SK-N-SH treated with all-trans-retinoic acid at 6 μM for 48 hours (cell line): Measurements from ENCODE around the gene WDR7.
A peak's percentile ranks its signal among the peaks of the same experiment; 100 is the strongest.

Source experiments
- ATAC-seq: fragments of 200-7000 bp; cut with Tn5 transposase; 3 replicates; pipeline ENCODE4 v1.9.1; 2020; ENCODE audit warnings: mild to moderate bottlenecking, moderate library complexity
- CREB5 ChIP-seq: fragments of 250-450 bp; sonication (Bioruptor Pico); IDR thresholded peaks from 2 replicates; pipeline ENCODE4 v1.5.1; 2020; ENCODE audit warnings: low read depth, mild to moderate bottlenecking, moderate library complexity
- CSRNP3 ChIP-seq: fragments of 250-450 bp; sonication (Bioruptor Pico); IDR thresholded peaks from 2 replicates; pipeline ENCODE4 v1.5.1; 2021; ENCODE audit warnings: mild to moderate bottlenecking, moderate library complexity
- ESRRG ChIP-seq: fragments of 250-450 bp; sonication (Bioruptor Pico); IDR thresholded peaks from 2 replicates; pipeline ENCODE4 v1.6.1; 2021; ENCODE audit warnings: mild to moderate bottlenecking
- GLIS3 ChIP-seq: fragments of 250-450 bp; sonication (Bioruptor Pico); IDR thresholded peaks from 2 replicates; pipeline ENCODE4 v1.5.0; 2020; ENCODE audit warnings: mild to moderate bottlenecking, moderate library complexity
- ISL1 ChIP-seq: fragments of 250-450 bp; sonication (Bioruptor Pico); IDR thresholded peaks from 2 replicates; pipeline ENCODE4 v2.1.2; 2022; ENCODE audit warnings: mild to moderate bottlenecking, moderate library complexity
- OSR1 ChIP-seq: fragments of 250-450 bp; sonication (Bioruptor Pico); IDR thresholded peaks from 2 replicates; pipeline ENCODE4 v1.8.0; 2022; ENCODE audit warnings: moderate library complexity, mild to moderate bottlenecking, inconsistent platforms
- PATZ1 ChIP-seq: fragments of 250-450 bp; sonication (Bioruptor Pico); IDR thresholded peaks from 2 replicates; pipeline ENCODE4 v1.8.0; 2020; ENCODE audit warnings: mild to moderate bottlenecking, moderate library complexity, borderline replicate concordance
- POU6F1 ChIP-seq: fragments of 250-450 bp; sonication (Bioruptor Pico); IDR thresholded peaks from 2 replicates; pipeline ENCODE4 v1.8.0; 2021; ENCODE audit warnings: low read depth, mild to moderate bottlenecking, moderate library complexity, borderline replicate concordance
- PPARA ChIP-seq: fragments of 250-450 bp; sonication (Bioruptor Pico); IDR thresholded peaks from 2 replicates; pipeline ENCODE4 v1.5.0; 2020; ENCODE audit warnings: mild to moderate bottlenecking, borderline replicate concordance
- TOX ChIP-seq: fragments of 250-450 bp; sonication (Bioruptor Pico); IDR thresholded peaks from 2 replicates; pipeline ENCODE4 v1.8.0; 2021; ENCODE audit warnings: mild to moderate bottlenecking, moderate library complexity, borderline replicate concordance
- TSHZ2 ChIP-seq: fragments of 250-450 bp; sonication (Bioruptor Pico); IDR thresholded peaks from 2 replicates; pipeline ENCODE4 v1.5.0; 2020; ENCODE audit warnings: mild to moderate bottlenecking, moderate library complexity
- ZC3H10 ChIP-seq: fragments of 250-450 bp; sonication (Bioruptor Pico); IDR thresholded peaks from 2 replicates; pipeline ENCODE4 v1.5.1; 2021; ENCODE audit warnings: mild to moderate bottlenecking, moderate library complexity
- ZFP3 ChIP-seq: fragments of 250-450 bp; sonication (Bioruptor Pico); IDR thresholded peaks from 2 replicates; pipeline ENCODE4 v1.5.0; 2020; ENCODE audit warnings: mild to moderate bottlenecking, moderate library complexity
- ZNF70 ChIP-seq: fragments of 450-650 bp; formaldehyde crosslinking; IDR thresholded peaks from 2 replicates; pipeline ENCODE4 v1.5.0; 2020; ENCODE audit warnings: mild to moderate bottlenecking, moderate library complexity
- ZNF8 ChIP-seq: fragments of 450-650 bp; formaldehyde crosslinking; IDR thresholded peaks from 2 replicates; pipeline ENCODE4 v1.5.0; 2020; ENCODE audit warnings: mild to moderate bottlenecking, moderate library complexity

WDR7 gene

GRCh38 chr18:56659111-56659510, 8.0 kb downstream of the WDR7 start (continued):
- TF ChIP-seq TSHZ2 (CRISPR knock-in tag) = no peak
- no peak for TF ChIP-seq ZC3H10 (CRISPR knock-in tag)
- TF ChIP-seq TOX = no peak

- no peak for ATAC-seq
- TF ChIP-seq CSRNP3 (CRISPR knock-in tag) = no peak
- no peak for TF ChIP-seq TSHZ2 (CRISPR knock-in tag)
- no peak for TF ChIP-seq CREB5 (CRISPR knock-in tag)
- no peak for TF ChIP-seq ZNF8 (CRISPR knock-in tag)
- TF ChIP-seq GLIS3 (CRISPR knock-in tag) = no peak
- TF ChIP-seq PPARA = no peak
Observed at GRCh38 chr18:56660655-56661054, 9.5 kb downstream of the WDR7 start.

GRCh38 chr18:56661360-56662062, 10.4 kb downstream of the WDR7 start:
- TF ChIP-seq ISL1 (CRISPR knock-in tag) (peak; percentile 68), TSHZ2 (CRISPR knock-in tag) (no peak)
- peak; percentile 44; the same call in 1 of the 3 replicates for ATAC-seq

- no peak for ATAC-seq
- TF ChIP-seq POU6F1 (CRISPR knock-in tag) (no peak), OSR1 (CRISPR knock-in tag) (no peak), PATZ1 (CRISPR knock-in tag) (no peak), ZNF70 (no peak), GLIS3 (CRISPR knock-in tag) (no peak), TSHZ2 (CRISPR knock-in tag) (no peak), ESRRG (CRISPR knock-in tag) (no peak), TOX (no peak), ZFP3 (no peak)
Observed at GRCh38 chr18:56662063-56662408, 10.9 kb downstream of the WDR7 start.
